Putamen (tissue), 1 donor: ENCODE measurements around the gene GPR82.
A peak's percentile ranks its signal among the peaks of the same experiment; 100 is the strongest.
"Not testable (repeated sequence)": the region's sequence is repeated elsewhere in the genome, so short reads cannot be mapped to it uniquely, and the experiment has no call there.

Source experiments
- DNase-seq: peaks from one replicate; pipeline ENCODE4 v3.0.0-alpha.2; 2016; ENCODE audit warnings: low spot score

GPR82 gene, protein sequence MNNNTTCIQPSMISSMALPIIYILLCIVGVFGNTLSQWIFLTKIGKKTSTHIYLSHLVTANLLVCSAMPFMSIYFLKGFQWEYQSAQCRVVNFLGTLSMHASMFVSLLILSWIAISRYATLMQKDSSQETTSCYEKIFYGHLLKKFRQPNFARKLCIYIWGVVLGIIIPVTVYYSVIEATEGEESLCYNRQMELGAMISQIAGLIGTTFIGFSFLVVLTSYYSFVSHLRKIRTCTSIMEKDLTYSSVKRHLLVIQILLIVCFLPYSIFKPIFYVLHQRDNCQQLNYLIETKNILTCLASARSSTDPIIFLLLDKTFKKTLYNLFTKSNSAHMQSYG

GRCh38 chrX:41723826-41724225 is at the start of gene GPR82:
Gene GPR82 (plus strand): TSS chrX:41724181. CDS start chrX:41727027, 2,846 bp downstream.
- DNase-seq, result no peak

- not testable (repeated sequence) for DNase-seq
These were observed 47.6 kb upstream of the GPR82 start for GRCh38 chrX:41676361-41676760.

DNA sequence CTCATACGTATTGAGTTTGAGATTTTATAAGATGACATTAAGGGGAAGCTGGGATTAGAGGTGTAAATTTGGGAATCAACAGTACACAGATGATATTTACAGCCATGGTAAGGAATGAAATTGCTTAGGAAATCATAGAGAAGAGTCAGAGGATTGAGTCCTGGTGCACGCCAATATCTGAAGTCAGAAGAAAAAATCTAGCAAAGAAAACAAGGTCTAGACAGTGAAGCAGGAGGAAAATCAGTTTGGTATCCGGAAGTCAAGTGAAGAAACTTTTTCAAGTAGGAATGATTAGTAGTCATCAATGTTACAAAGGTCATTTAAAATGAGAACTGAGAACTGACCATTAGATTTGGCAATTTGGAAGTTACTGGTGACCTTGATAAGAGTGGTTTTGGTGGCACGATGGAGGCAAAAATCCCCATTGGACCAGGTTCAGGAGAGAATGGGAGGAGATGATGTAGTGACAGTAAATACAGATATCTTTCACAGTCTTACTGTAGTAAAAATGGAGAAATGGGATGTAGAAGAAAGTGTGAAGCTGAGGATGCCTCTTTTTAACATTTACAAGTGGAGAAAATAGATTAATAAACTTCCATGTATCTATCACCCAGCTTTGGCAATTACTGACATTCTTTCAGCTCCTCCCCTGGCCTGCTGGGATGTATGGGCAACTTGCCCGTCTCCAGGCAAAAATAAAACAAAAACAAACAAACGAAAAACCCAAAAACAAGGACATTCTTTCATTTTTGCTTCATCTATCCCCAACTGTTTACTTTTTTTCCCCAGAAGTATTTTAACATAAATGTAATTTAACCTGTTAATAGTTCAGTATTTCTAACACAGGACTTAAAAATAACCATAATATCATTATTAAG is 46.6 kb upstream of the GPR82 start:
- no peak for DNase-seq

GRCh38 chrX:41684138-41684537 is 39.8 kb upstream of the GPR82 start:
- no peak for DNase-seq

DNA sequence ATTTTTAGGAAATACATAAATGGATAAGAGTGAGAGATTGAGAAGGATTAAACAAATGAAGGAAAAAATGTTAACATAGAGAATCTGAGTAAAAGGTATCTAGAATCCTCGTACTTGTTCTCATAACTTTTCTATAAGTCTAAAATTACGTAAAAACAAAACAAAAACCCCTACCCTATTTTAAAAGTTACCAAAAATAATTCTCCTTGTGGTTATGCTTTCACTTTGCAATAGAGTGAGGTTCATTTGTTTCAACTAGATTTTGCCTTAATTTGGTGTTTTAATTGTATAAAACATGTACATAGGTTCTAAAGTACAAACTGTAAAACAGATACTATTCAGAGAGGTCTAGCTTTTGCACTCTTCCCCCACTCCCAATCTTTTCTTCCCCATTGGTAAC is 39.0 kb upstream of the GPR82 start:
- no peak for DNase-seq

DNA sequence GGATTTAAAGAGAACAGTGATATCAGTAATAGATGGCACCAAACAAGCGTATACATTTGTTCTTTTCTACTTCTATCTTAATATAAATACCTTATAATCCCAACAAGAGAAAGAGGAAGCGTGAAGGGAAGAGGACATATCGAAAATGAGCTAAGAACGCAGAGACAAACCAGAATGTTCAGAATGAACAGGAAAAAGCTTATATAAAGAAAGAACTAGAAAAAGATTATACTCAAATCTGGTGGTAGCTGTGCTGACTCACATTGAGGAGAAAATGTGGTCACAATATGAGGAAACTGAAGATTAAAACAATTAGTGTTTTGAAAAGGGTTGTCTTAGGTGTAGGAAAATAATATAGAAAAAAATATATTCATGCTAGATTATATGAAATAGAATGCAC is 37.2 kb upstream of the GPR82 start:
- DNase-seq, result no peak

DNA sequence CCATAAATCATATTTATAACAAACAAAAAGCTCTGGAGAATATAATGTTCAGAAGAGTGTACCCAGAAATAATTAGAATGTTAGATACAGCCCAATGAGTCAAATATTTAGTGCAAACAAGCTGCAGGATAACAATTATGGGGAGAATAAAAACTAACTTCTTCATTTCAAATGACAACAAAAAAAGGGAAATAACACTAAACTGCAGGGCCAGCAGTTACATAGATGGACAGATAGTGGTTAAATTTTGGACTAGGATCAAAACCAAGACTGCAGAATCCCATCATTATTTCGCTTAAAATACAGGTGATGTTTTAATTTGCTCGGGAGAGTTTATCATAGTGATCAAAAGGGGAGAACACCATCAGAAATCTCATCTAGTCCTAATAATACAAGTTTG is 35.8 kb upstream of the GPR82 start:
- no peak for DNase-seq

DNA sequence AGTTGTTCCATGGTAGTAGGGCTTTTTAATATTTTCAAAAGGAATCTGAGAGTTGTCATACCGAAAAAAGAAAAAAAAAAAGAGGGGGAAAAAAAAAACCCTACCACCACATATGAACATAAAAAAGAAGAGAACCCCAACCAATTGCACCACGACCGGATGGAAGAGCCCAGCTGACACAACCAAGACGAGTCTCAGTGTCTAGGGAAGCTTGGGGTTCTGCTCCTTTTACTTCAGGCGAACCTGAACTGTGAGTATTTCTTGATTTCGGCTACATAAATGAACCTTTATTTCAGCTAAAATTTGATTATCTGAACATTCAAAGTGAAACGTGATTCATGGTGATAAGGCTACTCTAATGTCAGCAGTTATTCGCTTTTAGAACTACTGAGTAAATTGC is 35.1 kb upstream of the GPR82 start, which contains the start of gene GPR34:
GPR34 (plus strand) TSS at position 139 of the 400 bp plus-strand sequence. CDS start 6,661 bp downstream, outside the sequence.
- DNase-seq, result no peak

GRCh38 chrX:41689711-41690110 is 34.3 kb upstream of the GPR82 start:
- no peak for DNase-seq

- no peak for DNase-seq
These were observed 31.7 kb upstream of the GPR82 start for GRCh38 chrX:41692162-41692749.

GRCh38 chrX:41693024-41693423 is 31.0 kb upstream of the GPR82 start:
- no peak for DNase-seq

DNA sequence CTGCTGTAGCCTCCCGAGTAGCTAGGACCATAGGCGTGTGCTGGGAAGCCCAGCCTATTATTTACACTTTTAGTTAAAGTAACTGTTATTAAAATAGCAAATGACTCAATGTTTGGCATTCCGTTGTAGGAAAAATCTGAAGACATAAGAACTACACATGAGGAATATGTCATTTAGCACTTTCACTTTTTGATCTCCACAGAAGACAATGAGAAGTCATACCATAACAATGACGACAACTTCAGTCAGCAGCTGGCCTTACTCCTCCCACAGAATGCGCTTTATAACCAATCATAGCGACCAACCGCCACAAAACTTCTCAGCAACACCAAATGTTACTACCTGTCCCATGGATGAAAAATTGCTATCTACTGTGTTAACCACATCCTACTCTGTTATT is 28.6 kb upstream of the GPR82 start:
- DNase-seq, result no peak

DNA sequence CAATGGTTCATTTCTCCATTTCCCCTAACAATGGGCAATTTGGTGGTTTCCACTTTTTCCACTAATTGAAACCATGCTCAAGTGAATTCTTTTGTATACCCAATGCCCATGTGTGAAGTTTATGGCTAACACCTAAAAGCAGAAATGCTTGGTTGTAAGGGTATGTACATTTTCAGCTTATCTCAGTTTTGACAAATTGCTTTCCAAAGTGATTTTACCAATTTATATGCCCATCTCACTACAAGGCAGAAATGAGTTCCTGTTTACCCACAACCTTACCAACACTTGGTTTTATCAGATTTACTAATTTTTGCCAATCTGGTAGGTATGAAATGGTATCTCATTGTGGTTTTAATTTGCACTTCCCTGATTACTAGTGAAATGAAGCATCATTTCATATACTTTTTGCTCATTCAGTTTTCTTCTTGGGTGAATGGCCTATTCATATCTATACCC is 20.4 kb upstream of the GPR82 start:
- no peak for DNase-seq

- no peak for DNase-seq
These were observed 18.9 kb upstream of the GPR82 start for GRCh38 chrX:41705042-41705441.

DNA sequence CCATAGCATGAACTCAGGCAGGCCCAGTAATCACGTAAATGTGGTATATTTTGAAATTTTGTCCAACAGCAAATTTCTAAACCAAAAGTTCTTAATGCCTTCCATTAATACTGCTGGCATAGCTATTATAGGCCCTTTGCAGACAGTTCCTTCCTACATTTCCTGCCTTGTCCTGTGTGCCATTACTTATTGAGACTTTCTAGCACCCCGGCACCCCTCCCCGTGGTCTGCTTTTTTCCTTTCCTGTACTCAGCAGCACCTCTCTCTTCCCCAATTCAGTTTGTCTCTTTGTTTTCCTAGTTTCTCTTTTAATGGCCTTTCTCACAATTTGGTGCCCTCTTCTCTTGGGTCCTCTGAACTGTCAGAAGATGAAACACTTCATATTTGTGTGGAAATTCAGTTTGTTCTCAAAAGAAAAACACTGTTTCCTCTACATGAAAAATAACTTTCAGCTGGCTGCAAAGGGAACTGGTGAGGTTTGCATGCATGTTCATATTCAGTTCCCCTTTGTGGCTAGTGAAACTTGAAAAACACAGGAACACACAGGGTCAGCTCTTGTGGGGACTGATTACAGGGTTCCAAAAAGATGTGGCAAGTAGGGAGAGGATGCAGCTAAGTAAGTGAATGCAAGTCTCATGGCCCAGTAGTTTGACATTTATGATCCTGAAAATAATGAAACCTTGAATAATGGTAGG is 18.2 kb upstream of the GPR82 start:
- peak; percentile 21 for DNase-seq

- DNase-seq, result no peak
These were observed 16.8 kb upstream of the GPR82 start for GRCh38 chrX:41707218-41707617.

DNA sequence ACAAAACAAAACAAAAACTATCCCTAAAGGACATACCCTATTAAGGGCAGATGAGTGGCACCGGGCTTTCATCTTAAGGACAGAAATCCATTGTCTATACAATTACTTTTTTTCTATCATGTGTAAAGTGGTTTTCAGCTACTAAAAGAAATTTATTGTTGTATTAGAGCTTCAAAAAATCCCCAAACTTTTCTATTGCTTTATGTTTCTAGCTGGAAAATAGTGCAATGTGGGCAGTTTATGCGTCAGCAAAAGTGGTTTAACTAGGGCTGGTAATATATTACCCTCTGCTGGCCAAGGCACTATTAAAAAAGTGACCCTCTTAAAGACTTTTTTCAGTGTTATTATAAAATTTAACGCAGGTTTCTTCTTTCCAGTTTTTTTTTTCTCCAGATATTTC is 15.5 kb upstream of the GPR82 start:
- DNase-seq, result no peak

DNA sequence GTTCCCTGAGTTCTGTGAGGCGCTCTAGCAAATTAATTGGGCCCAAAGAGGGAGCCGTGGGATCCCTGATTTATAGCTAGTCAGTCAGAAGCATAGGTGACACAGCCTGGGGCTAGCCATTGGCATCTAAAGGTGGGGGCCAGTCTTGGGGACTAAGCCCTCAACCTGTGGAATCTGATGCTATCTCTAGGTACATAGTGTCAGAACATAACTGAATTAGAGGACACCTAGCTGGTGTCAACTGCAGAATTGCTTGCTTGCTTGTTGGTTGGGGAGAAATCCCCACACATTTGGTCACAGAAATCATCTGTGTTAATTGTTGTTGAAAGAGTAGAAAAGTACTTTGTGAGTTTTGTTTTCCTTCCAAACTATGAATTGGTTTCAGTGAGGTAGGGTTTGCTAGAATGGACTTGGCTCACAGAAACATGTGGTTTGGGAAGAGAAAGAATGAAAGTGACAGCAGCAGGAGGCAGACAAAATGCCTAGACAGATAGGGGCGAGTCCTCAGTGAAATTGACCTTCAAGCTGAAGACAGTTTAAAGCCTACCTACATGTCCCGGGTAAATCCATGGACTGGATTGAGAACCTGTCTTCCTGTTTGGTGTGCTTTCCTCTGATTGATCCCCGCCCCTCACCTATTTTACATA is 12.8 kb upstream of the GPR82 start:
- no peak for DNase-seq

DNA sequence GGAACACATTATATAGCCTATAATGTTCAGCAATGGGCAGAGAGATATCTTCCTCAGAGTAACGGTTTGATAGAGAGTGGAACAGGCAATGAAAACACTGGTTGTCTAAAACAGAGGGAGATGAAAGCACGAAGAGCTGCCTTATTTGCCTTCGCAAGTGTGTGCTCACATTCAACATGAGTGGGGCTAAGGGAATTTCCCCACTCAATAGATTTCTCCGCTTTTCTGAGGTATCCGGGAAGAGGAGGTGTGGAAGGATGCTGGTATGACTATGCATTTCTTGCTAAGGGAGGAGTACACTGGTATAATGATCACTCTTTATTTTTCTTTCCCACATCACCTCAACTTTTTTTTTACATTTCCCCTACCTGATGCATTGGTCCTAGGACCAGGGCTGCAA is 7.8 kb upstream of the GPR82 start:
- no peak for DNase-seq

DNA sequence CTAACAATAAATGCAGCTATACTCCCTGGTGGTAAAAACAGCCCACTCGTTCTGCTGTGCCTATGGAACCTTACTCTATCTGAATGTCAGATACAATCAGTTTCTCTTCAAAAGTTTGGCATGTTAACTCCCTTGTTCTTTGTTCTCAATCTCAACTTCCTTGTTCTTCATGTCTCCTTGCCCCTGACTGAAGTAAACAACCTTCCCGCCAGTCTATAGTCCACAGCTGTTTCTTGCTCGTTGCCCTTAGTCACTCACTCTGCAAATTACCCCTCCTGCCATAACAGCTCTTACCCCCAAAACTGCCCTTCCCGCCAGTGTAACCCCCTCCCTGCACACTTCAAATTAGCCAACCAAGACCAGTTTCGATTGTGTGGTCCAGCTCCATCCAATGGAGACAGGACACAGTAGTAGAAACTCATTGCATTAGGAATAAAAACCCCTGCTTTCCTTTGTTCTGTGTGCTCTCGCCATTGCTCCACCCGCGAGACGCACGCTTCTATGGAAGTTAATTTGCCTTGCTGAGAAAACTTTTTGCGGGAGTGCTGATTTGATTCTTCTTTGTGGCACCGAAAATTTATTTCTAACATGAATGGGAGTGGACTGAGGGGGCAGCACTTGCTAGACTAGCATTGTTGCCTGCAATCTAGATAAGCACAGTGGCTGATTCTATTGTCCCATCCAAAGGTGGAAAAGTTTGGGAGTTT is 7.1 kb upstream of the GPR82 start:
- DNase-seq, result no peak
